ENCODE data around the gene PLAC1.

GRCh38 chrX:134692990-134693389 is 34.7 kb upstream of the PLAC1 start:
- TF ChIP-seq CTCF (IDR thresholded peaks at IDR 0.05; ENCODE audit: low read depth, low read length, poor library complexity, severe bottlenecking) (no peak), EZH2phosphoT487 (IDR thresholded peaks at IDR 0.05; ENCODE audit: borderline replicate concordance, low read length) (no peak)
